H1 (cell line): ENCODE data around the gene ZNF282. TPM values are rescaled to one million over a fixed set of nuclear protein-coding genes. Genes with fewer than 3 reads are reported as not detected.
A peak's percentile ranks its signal among the peaks of the same experiment; 100 is the strongest.

ENCODE experiments used
- CBX8 ChIP-seq: fragments of 300-800, 300-1000 bp; sonication (generic); IDR thresholded peaks from 2 replicates; pipeline ENCODE4 v1.7.1; 2016; ENCODE audit warnings: low read depth, low read length, borderline replicate concordance
- JUN ChIP-seq: IDR thresholded peaks from 2 replicates; pipeline ENCODE4 v1.6.1; 2011; ENCODE audit warnings: low read depth, mild to moderate bottlenecking, improper control_type of control experiment, low read length
- RAD21 ChIP-seq, 2 experiments: IDR thresholded peaks in 1 of 2; conservative IDR thresholded peaks in 1 of 2; 2 replicates each; pipeline ENCODE4 v1.6.1; 2011; ENCODE audit warnings: low read depth in 2 of 2, low read length in 2 of 2, improper control_type of control experiment in 1 of 2, inconsistent platforms in 1 of 2, mild to moderate bottlenecking in 1 of 2, moderate library complexity in 1 of 2
- RFX5 ChIP-seq: IDR thresholded peaks from 2 replicates; pipeline ENCODE4 v1.6.1; 2011; ENCODE audit warnings: low read depth, low read length, improper control_type of control experiment, borderline replicate concordance
- SIRT6 ChIP-seq: IDR thresholded peaks from one replicate; pipeline ENCODE4 v1.7.1; 2012; ENCODE audit warnings: low read length, inconsistent platforms
- SP2 ChIP-seq: IDR thresholded peaks from 2 replicates; pipeline ENCODE4 v1.6.1; 2012; ENCODE audit warnings: mild to moderate bottlenecking, low read length, inconsistent platforms
- TBP ChIP-seq: IDR thresholded peaks from 2 replicates; pipeline ENCODE4 v1.6.1; 2011; ENCODE audit warnings: low read depth, low read length, improper control_type of control experiment
- YY1 ChIP-seq: IDR thresholded peaks from 2 replicates; pipeline ENCODE4 v1.6.1; 2011; ENCODE audit warnings: low read depth, mild to moderate bottlenecking, low read length
- polyA plus RNA-seq, 7 experiments: library from polyadenylated mRNA; depleted of rRNA in 3 of 7; stranded (reverse) in 5 of 7; unstranded in 2 of 7; fragments of >200 nt in 5 of 7; fragments of 200-250 nt in 2 of 7; gene quantifications; 1 replicate in 5 of 7; 2 replicates in 1 of 7; 4 replicates in 1 of 7; pipeline versions ENCODE4 v1.2.1 to v1.2.3, GENCODE V29; 2011 to 2013; ENCODE audit warnings: missing spikeins in 2 of 7, mixed read lengths in 2 of 7
- total RNA-seq: library from RNA; stranded (reverse); fragmentation: NEBNext Ultra II Directional; extraction: Animal tissue kit (Norgen Biotek cat#: 25700); gene quantifications from 2 replicates; pipeline ENCODE4 v1.2.1, GENCODE V29; 2021
- TF ChIP-seq, protein P1 (sequence below): fragments of 300-600 bp; sonication (generic); IDR thresholded peaks from 2 replicates; pipeline ENCODE4 v1.7.1; 2012; ENCODE audit warnings: low read length, moderate library complexity, mild to moderate bottlenecking, inconsistent platforms; ENCODE audit not compliant: insufficient replicate concordance

Gene ZNF282
- total and polyA plus RNA-seq, 2 of the 8 experiments (the other 6 are each of a cell fraction or from before 2014, with no cell fraction given), result 16.9 to 36.3 TPM

DNA sequence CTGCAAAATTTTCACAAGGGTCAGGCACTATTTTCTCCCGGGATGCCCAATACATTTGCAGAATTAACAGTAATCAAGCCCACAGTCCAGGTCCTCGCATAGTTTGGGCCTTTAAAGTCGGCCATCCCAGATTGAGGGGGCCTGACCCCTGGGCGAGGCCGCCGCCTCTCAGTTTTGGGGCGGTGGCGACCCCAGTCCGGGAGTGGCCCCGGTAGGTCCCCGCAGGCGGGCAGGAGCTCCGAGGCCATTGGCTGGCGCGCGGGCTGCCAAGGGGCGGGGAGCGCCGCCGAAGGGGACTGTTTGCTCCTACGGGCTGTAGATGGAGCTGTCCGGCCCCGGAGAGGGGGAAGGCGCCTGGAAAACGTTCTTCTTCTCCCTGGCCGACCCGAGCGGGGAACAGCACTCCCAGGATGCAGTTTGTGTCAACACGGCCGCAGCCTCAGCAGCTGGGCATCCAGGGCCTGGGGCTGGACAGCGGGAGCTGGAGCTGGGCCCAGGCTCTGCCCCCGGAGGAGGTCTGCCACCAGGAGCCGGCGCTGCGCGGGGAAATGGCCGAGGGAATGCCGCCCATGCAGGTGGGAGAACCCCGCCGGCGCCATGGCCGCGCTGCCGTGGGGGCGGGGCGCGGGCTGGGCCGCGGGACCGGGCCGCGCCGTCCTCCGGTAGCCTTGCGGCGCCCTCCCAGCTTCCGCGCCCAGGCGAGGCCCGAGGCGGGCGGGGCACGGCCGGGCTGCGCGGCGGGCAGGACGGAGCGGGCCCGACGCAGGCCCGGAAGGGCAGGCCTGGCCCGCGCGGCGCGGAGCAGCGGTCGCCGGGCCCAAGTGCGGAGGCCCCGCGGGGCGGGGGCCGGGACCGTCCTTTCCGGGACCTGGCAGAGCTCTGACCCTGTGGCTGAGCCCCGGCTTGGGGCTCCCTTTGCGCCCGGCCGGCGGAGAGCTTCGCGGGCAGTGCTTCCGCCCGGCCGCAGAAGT lies at the start of gene ZNF282 (continued):
- TF ChIP-seq, protein P1, sequence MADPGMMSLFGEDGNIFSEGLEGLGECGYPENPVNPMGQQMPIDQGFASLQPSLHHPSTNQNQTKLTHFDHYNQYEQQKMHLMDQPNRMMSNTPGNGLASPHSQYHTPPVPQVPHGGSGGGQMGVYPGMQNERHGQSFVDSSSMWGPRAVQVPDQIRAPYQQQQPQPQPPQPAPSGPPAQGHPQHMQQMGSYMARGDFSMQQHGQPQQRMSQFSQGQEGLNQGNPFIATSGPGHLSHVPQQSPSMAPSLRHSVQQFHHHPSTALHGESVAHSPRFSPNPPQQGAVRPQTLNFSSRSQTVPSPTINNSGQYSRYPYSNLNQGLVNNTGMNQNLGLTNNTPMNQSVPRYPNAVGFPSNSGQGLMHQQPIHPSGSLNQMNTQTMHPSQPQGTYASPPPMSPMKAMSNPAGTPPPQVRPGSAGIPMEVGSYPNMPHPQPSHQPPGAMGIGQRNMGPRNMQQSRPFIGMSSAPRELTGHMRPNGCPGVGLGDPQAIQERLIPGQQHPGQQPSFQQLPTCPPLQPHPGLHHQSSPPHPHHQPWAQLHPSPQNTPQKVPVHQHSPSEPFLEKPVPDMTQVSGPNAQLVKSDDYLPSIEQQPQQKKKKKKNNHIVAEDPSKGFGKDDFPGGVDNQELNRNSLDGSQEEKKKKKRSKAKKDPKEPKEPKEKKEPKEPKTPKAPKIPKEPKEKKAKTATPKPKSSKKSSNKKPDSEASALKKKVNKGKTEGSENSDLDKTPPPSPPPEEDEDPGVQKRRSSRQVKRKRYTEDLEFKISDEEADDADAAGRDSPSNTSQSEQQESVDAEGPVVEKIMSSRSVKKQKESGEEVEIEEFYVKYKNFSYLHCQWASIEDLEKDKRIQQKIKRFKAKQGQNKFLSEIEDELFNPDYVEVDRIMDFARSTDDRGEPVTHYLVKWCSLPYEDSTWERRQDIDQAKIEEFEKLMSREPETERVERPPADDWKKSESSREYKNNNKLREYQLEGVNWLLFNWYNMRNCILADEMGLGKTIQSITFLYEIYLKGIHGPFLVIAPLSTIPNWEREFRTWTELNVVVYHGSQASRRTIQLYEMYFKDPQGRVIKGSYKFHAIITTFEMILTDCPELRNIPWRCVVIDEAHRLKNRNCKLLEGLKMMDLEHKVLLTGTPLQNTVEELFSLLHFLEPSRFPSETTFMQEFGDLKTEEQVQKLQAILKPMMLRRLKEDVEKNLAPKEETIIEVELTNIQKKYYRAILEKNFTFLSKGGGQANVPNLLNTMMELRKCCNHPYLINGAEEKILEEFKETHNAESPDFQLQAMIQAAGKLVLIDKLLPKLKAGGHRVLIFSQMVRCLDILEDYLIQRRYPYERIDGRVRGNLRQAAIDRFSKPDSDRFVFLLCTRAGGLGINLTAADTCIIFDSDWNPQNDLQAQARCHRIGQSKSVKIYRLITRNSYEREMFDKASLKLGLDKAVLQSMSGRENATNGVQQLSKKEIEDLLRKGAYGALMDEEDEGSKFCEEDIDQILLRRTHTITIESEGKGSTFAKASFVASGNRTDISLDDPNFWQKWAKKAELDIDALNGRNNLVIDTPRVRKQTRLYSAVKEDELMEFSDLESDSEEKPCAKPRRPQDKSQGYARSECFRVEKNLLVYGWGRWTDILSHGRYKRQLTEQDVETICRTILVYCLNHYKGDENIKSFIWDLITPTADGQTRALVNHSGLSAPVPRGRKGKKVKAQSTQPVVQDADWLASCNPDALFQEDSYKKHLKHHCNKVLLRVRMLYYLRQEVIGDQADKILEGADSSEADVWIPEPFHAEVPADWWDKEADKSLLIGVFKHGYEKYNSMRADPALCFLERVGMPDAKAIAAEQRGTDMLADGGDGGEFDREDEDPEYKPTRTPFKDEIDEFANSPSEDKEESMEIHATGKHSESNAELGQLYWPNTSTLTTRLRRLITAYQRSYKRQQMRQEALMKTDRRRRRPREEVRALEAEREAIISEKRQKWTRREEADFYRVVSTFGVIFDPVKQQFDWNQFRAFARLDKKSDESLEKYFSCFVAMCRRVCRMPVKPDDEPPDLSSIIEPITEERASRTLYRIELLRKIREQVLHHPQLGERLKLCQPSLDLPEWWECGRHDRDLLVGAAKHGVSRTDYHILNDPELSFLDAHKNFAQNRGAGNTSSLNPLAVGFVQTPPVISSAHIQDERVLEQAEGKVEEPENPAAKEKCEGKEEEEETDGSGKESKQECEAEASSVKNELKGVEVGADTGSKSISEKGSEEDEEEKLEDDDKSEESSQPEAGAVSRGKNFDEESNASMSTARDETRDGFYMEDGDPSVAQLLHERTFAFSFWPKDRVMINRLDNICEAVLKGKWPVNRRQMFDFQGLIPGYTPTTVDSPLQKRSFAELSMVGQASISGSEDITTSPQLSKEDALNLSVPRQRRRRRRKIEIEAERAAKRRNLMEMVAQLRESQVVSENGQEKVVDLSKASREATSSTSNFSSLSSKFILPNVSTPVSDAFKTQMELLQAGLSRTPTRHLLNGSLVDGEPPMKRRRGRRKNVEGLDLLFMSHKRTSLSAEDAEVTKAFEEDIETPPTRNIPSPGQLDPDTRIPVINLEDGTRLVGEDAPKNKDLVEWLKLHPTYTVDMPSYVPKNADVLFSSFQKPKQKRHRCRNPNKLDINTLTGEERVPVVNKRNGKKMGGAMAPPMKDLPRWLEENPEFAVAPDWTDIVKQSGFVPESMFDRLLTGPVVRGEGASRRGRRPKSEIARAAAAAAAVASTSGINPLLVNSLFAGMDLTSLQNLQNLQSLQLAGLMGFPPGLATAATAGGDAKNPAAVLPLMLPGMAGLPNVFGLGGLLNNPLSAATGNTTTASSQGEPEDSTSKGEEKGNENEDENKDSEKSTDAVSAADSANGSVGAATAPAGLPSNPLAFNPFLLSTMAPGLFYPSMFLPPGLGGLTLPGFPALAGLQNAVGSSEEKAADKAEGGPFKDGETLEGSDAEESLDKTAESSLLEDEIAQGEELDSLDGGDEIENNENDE, result no peak
- no peak for TF ChIP-seq CBX8
- no peak for TF ChIP-seq SIRT6
- peak; percentile 48 to 50; a peak in 3 of 4 replicates for TF ChIP-seq RAD21 (IDR thresholded peaks at IDR 0.05 in 1 of 2, conservative IDR thresholded peaks at IDR 0.05 in 1 of 2; ENCODE audit: low read depth in 2 of 2, low read length in 2 of 2)
- peak; percentile 79; the same call in 1 of the 2 replicates for TF ChIP-seq YY1
- TF ChIP-seq SP2, result no peak
- TF ChIP-seq TBP, result peak; percentile 88
- TF ChIP-seq JUN, result no peak
- 0 out of 2 replicates have a peak, but pooled peaks have one; percentile 24 for TF ChIP-seq RFX5
